K562 (cell line): ENCODE results near the gene NECAP2. TPM values are rescaled to one million over a fixed set of nuclear protein-coding genes. Genes with fewer than 3 reads are reported as not detected.
A peak's percentile ranks its signal among the peaks of the same experiment; 100 is the strongest.

ENCODE experiments used
- ADNP ChIP-seq: fragments of 200-800 bp; sonication (Bioruptor generic); IDR thresholded peaks from 2 replicates; pipeline ENCODE4 v1.6.1; 2016; ENCODE audit warnings: missing genetic modification characterization, missing compliant biosample characterization
- BACH1 ChIP-seq: fragments of 200-800 bp; sonication (Bioruptor generic); IDR thresholded peaks from 2 replicates; pipeline ENCODE4 v1.6.1; 2016; ENCODE audit warnings: missing genetic modification characterization, missing compliant biosample characterization
- BRF1 ChIP-seq: IDR thresholded peaks from 3 replicates; pipeline ENCODE4 v1.6.1; 2011; ENCODE audit warnings: borderline replicate concordance, mild to moderate bottlenecking; ENCODE audit not compliant: insufficient read length; ENCODE audit errors: extremely low read depth
- COPS2 ChIP-seq: fragments of 450-650 bp; conservative IDR thresholded peaks from 2 replicates; pipeline ENCODE4 v1.6.1; 2016; ENCODE audit warnings: mild to moderate bottlenecking, moderate library complexity
- CSDE1 ChIP-seq, 2 experiments: fragments of 450-650 bp; IDR thresholded peaks; 2 replicates each; pipeline ENCODE4 v1.6.1; 2016; ENCODE audit warnings: mild to moderate bottlenecking in 1 of 2
- ESRRA ChIP-seq: fragments of 450-650 bp; IDR thresholded peaks from 2 replicates; pipeline ENCODE4 v1.6.1; 2014; ENCODE audit warnings: low read depth, mild to moderate bottlenecking, moderate library complexity, borderline replicate concordance
- GMEB1 ChIP-seq: fragments of 250-450 bp; sonication (Bioruptor Pico); IDR thresholded peaks from 2 replicates; pipeline ENCODE4 v1.4.0; 2020; ENCODE audit warnings: mild to moderate bottlenecking
- GTF2A2 ChIP-seq: IDR thresholded peaks from 2 replicates; pipeline ENCODE4 v1.6.1; 2016; ENCODE audit warnings: mild to moderate bottlenecking, missing genetic modification characterization, missing compliant biosample characterization
- HOXB6 ChIP-seq: fragments of 250-450 bp; sonication (Bioruptor Pico); IDR thresholded peaks from 2 replicates; pipeline ENCODE4 v1.5.1; 2022; ENCODE audit warnings: mild to moderate bottlenecking, borderline replicate concordance
- MAZ ChIP-seq, 2 experiments: fragments of 450-650 bp in 1 of 2; sonication (generic) in 1 of 2; formaldehyde crosslinking; IDR thresholded peaks in 1 of 2; conservative IDR thresholded peaks in 1 of 2; 2 replicates each; pipeline versions ENCODE4 v1.4.0 to v1.5.0; 2020; ENCODE audit warnings: mild to moderate bottlenecking in 1 of 2, missing genetic modification reagents in 1 of 2
- MTA1 ChIP-seq: fragments of 450-650 bp; IDR thresholded peaks from 2 replicates; pipeline ENCODE4 v1.6.1; 2017; ENCODE audit warnings: borderline replicate concordance
- RBBP5 ChIP-seq: fragments of 200-600 bp; sonication (generic); IDR thresholded peaks from 2 replicates; pipeline ENCODE4 v1.6.1; 2012; ENCODE audit warnings: borderline replicate concordance, mild to moderate bottlenecking, low read length, control low read depth, inconsistent platforms; ENCODE audit not compliant: insufficient read depth, poor library complexity, severe bottlenecking
- RFX7 ChIP-seq: fragments of 250-450 bp; sonication (Bioruptor Pico); IDR thresholded peaks from 2 replicates; pipeline ENCODE4 v1.5.1; 2021; ENCODE audit warnings: mild to moderate bottlenecking
- SETDB1 ChIP-seq: IDR thresholded peaks from one replicate; pipeline ENCODE4 v1.6.1; 2012; ENCODE audit warnings: low read length, control low read depth, inconsistent platforms
- SMARCB1 ChIP-seq: IDR thresholded peaks from 2 replicates; pipeline ENCODE4 v1.6.1; 2011; ENCODE audit warnings: improper control_type of control experiment, low read depth; ENCODE audit not compliant: insufficient read length
- TBL1XR1 ChIP-seq, 2 experiments: IDR thresholded peaks; 2 replicates each; pipeline ENCODE4 v1.6.1; 2012; ENCODE audit warnings: improper control_type of control experiment in 2 of 2, low read length in 2 of 2, mild to moderate bottlenecking in 1 of 2
- ZBTB26 ChIP-seq: fragments of 450-650 bp; formaldehyde crosslinking; IDR thresholded peaks from 2 replicates; pipeline ENCODE4 v1.4.0; 2022; ENCODE audit warnings: missing genetic modification characterization
- ZFX ChIP-seq: sonication (generic); formaldehyde crosslinking; IDR thresholded peaks from 2 replicates; pipeline ENCODE4 v1.8.0; 2022; ENCODE audit warnings: mild to moderate bottlenecking, missing genetic modification reagents, moderate library complexity
- ZNF133 ChIP-seq: fragments of 250-450 bp; sonication (Bioruptor Pico); IDR thresholded peaks from 2 replicates; pipeline ENCODE4 v1.4.0; 2020; ENCODE audit warnings: mild to moderate bottlenecking
- ZNF24 ChIP-seq: fragments of 450-650 bp; IDR thresholded peaks from 2 replicates; pipeline ENCODE4 v1.6.1; 2016
- ZNF780A ChIP-seq: fragments of 250-450 bp; sonication (Bioruptor Pico); IDR thresholded peaks from 2 replicates; pipeline ENCODE4 v1.5.0; 2021; ENCODE audit warnings: mild to moderate bottlenecking
- polyA plus RNA-seq, 8 experiments: library from polyadenylated mRNA; depleted of rRNA in 4 of 8; stranded (reverse) in 5 of 8; unstranded in 3 of 8; fragments of >200 nt; fragmentation: Nextera tagmentation in 2 of 8; fragmentation: Illumina TruSeq in 1 of 8; extraction: Ambion mirVana in 2 of 8; extraction: Trizol in 1 of 8; gene quantifications; 2 replicates each; pipeline versions ENCODE4 v1.2.1 to v1.2.3, GENCODE V29; 2011 to 2014; ENCODE audit warnings: inconsistent platforms in 1 of 8, missing spikeins in 1 of 8
- total RNA-seq, 7 experiments: library from RNA; depleted of rRNA in 6 of 7; stranded (reverse); fragments of >200 nt in 6 of 7; fragmentation: Illumina TruSeq in 2 of 7; extraction: Trizol in 2 of 7; gene quantifications; 2 replicates each; pipeline versions ENCODE4 v1.2.1 to v1.2.3, GENCODE V29; 2011 to 2021; ENCODE audit warnings: low replicate concordance in 1 of 7
- TF ChIP-seq, protein P1 (sequence below): fragments of 250-450 bp; sonication (Bioruptor Pico); IDR thresholded peaks from 2 replicates; pipeline ENCODE4 v1.8.0; 2022; ENCODE audit warnings: inconsistent platforms, mild to moderate bottlenecking, moderate library complexity, borderline replicate concordance
- TF ChIP-seq, protein P2 (sequence below), 2 experiments: IDR thresholded peaks; 2 replicates each; pipeline ENCODE4 v1.6.1; 2011; ENCODE audit warnings: borderline replicate concordance in 1 of 2, control low read depth in 1 of 2, low read depth in 1 of 2, low read length in 1 of 2, mild to moderate bottlenecking in 1 of 2, mixed read lengths in 1 of 2, moderate library complexity in 1 of 2; ENCODE audit not compliant: insufficient read depth in 1 of 2, insufficient read length in 1 of 2, poor library complexity in 1 of 2, severe bottlenecking in 1 of 2; ENCODE audit errors: extremely low read depth in 1 of 2

The NECAP2 gene
- total and polyA plus RNA-seq, 9 of the 15 experiments (the other 6 are each of a cell fraction or from before 2014, with no cell fraction given) = 22.7 to 107 (median 79.2) TPM

DNA sequence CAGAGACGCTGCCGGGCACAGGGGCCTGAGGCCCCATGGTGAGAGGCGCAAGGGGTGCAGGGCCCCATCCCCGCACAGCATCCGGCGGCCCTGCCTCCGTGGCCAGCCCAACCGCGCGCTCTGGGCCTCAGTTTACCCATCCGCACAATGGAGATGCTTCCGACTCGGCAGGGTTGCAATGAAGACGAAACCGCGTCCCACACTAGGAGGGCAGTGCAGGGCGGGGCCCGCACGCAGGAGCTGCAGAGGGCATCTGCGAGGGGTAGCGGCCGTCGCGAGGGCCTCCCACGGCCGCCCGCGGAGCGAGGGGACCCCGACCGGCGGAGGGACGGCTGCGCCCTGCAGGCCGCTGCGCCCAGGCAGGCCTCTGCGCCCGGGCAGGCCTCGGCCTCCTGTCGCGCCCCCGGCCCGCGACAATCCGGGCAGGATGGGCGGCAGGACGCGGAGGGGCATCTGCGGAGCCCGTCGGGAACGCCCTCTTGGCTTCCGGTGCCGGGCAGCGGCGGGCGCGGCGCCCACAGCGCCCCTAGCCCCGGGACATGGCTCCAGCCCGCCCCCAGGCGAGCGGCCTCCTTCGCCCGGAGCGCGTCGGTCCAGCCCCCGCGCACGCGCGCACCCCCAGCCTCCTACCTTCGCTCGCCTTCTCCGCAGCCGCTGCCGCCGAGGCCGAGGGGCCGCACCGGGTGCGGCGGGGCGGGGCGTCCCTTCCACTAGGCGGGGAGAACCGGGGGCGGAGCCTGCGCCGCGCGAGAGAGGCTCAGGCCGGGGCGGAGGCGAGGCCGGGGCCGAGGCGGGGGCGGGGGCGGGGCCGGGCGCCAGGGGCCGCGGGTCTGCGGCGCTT is 58.3 kb downstream of the NECAP2 start (continued):
- TF ChIP-seq GMEB1 (CRISPR knock-in tag) (peak; percentile 62; the same call in 1 of the 2 replicates), MAZ (CRISPR knock-in tag; conservative IDR thresholded peaks at IDR 0.05 in 1 of 2, IDR thresholded peaks at IDR 0.05 in 1 of 2) (peak; percentile 51 to 81; a peak in 3 of 4 replicates), ADNP (tag) (no peak), BRF1 (no peak), HOXB6 (CRISPR knock-in tag) (no peak), MTA1 (no peak), BACH1 (tag) (no peak), ZFX (CRISPR knock-in tag) (peak; percentile 93), ESRRA (peak; percentile 20; the same call in 1 of the 2 replicates), ZNF24 (no peak), ZNF780A (no peak), RBBP5 (peak; percentile 76), COPS2 (no peak), TBL1XR1 (IDR thresholded peaks at IDR 0.05; ENCODE audit: low read length in 2 of 2) (no peak), SMARCB1 (no peak), RFX7 (no peak), GTF2A2 (tag) (no peak), CSDE1 (IDR thresholded peaks at IDR 0.05) (no peak), ZBTB26 (no peak), ZNF133 (CRISPR knock-in tag) (no peak), SETDB1 (no peak)
- TF ChIP-seq, protein P1, sequence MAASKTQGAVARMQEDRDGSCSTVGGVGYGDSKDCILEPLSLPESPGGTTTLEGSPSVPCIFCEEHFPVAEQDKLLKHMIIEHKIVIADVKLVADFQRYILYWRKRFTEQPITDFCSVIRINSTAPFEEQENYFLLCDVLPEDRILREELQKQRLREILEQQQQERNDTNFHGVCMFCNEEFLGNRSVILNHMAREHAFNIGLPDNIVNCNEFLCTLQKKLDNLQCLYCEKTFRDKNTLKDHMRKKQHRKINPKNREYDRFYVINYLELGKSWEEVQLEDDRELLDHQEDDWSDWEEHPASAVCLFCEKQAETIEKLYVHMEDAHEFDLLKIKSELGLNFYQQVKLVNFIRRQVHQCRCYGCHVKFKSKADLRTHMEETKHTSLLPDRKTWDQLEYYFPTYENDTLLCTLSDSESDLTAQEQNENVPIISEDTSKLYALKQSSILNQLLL (CRISPR knock-in tag) = no peak
- TF ChIP-seq, protein P2, sequence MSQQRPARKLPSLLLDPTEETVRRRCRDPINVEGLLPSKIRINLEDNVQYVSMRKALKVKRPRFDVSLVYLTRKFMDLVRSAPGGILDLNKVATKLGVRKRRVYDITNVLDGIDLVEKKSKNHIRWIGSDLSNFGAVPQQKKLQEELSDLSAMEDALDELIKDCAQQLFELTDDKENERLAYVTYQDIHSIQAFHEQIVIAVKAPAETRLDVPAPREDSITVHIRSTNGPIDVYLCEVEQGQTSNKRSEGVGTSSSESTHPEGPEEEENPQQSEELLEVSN (IDR thresholded peaks at IDR 0.05; ENCODE audit: borderline replicate concordance in 1 of 2, extremely low read depth in 1 of 2, insufficient read depth in 1 of 2, insufficient read length in 1 of 2, low read depth in 1 of 2, low read length in 1 of 2, poor library complexity in 1 of 2, severe bottlenecking in 1 of 2) = peak; percentile 36 to 78
